VCaP (cell line): ENCODE data around the gene HK2.
"Not testable (repeated sequence)": the region's sequence is repeated elsewhere in the genome, so short reads cannot be mapped to it uniquely, and the experiment has no call there.

Experiments
- H3K27ac ChIP-seq: fragments of 450-650 bp; 2 replicates; pipeline ENCODE4 v1.5.1; 2017
- TF ChIP-seq, protein P1 (sequence below): fragments of 450-650 bp; conservative IDR thresholded peaks from 2 replicates; pipeline ENCODE4 v1.5.1; 2017; ENCODE audit warnings: mild to moderate bottlenecking, moderate library complexity

The HK2 gene

DNA sequence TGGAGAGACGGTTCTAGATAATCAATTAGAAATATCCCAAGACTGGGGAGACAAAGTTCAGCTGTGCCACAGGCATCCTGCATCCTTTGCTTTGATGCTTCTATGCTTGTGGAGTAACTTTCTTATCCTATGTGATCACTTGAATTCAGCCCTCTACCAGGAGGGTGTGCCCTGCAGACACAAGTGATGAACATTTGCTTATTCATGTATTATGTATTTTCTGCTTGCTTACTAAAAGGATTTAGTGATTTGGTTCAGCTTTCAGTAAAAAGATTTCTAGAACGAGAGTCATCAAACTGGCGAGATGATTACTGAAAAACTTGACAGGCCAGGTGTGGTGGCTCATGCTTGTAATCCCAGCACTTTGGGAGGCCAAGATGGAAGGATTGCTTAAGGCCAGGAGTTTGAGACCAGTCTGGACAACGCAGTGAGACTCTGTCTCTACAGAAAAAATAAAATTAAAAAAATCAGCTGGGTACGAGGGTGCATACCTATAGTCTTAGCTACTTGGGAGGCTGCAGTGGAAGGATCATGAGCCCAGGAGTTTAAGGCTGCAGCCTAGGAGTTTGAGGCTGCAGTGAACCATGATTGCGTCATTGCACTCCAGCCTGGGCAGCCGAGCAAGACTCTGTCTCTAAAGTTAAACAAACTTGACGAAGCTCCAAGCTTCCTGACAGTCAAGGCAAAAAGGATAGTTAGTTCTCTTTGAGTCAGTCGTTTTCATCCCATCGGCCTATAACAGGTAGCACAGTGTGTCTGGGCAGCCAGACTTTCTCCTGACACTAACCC lies 13.3 kb downstream of the HK2 start:
- peak overlapping the region; percentile 96 for H3K27ac ChIP-seq
- TF ChIP-seq, protein P1, sequence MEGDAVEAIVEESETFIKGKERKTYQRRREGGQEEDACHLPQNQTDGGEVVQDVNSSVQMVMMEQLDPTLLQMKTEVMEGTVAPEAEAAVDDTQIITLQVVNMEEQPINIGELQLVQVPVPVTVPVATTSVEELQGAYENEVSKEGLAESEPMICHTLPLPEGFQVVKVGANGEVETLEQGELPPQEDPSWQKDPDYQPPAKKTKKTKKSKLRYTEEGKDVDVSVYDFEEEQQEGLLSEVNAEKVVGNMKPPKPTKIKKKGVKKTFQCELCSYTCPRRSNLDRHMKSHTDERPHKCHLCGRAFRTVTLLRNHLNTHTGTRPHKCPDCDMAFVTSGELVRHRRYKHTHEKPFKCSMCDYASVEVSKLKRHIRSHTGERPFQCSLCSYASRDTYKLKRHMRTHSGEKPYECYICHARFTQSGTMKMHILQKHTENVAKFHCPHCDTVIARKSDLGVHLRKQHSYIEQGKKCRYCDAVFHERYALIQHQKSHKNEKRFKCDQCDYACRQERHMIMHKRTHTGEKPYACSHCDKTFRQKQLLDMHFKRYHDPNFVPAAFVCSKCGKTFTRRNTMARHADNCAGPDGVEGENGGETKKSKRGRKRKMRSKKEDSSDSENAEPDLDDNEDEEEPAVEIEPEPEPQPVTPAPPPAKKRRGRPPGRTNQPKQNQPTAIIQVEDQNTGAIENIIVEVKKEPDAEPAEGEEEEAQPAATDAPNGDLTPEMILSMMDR, result no peak

DNA sequence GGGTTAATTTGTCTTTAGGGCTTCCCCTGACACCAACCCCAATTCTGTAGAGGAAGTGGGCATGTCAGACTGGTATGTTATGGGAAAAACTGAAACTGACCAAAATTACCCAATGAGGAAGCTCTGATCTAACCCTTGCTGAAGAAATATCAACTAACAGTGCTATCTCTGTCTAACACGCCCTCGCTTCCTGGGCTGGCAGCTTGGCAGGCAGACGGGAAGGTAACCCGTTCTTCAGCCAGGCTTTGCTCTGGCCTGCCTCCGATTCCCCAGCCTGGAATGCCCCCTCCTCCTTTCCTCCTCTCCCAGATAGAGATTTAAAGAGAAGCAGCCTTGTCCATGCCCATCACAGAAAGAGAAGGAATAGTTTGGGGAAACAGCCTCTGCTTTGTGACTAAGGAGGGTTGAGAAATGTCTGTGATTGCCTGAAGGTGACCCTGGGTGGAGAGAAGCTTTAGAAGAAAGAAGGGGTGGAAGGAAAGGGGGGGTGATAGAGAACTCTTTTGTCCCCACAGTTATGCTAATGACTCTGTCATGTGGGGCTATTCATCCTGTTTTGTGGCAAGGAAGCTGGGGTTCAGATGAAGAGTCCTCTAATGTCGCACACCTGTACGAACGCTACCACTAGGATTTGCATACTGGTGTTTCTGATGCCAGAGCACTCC lies 15.4 kb downstream of the HK2 start:
- TF ChIP-seq, protein P1, result no peak
- H3K27ac ChIP-seq, result no peak overlapping the region

DNA sequence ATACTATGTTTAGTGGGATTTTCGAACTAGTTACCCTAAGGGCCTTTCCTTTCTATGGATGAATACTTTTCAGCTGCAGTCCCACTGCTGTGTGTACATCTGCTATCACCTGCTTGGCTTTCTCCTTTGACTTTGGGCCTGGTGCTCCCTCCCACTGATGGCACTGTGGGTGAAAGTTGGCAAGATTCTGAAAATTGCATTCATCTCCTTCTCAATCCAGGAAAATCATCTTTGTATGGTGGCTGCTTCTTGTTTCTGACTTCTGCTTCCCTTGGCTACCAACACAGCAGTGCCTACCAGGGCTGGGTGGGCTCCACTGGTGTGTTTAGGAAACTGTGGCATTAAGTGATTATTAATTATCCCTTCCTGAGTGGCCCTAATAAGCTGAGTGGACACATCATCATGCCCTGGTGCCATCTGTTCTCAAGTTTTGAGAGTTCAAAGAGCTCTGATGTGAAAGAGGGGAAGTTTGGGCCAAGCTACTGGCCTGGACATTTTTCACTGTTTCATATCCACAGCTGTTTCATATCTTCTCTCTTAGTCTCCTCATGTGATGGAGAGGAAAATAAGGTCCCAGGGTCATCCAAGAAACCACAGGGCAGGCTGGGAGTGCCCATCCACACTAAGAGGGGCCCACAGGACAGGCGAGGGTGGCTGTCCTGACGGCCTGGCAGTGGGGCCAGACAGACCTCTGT lies 16.7 kb downstream of the HK2 start:
- TF ChIP-seq, protein P1, result no peak
- H3K27ac ChIP-seq, result no peak overlapping the region

DNA sequence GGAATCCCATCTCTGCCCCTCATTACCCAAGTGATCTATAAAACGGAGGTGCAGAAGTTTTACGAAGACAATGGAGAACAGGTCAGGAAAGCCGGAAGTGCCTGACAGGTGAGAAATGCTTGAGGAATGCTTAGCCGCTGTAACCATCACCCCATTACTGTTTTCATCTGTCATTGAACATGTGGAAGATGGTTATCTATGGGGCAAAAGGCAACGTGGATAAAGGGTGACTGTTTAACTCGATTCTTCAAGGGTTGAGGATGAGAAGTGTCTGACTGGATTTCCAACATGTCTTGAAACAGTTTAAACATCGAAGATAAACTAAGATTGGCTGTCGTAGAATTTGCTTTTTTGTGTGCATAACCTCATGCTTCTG lies 17.3 kb downstream of the HK2 start:
- no peak overlapping the region for H3K27ac ChIP-seq
- TF ChIP-seq, protein P1, result no peak

DNA sequence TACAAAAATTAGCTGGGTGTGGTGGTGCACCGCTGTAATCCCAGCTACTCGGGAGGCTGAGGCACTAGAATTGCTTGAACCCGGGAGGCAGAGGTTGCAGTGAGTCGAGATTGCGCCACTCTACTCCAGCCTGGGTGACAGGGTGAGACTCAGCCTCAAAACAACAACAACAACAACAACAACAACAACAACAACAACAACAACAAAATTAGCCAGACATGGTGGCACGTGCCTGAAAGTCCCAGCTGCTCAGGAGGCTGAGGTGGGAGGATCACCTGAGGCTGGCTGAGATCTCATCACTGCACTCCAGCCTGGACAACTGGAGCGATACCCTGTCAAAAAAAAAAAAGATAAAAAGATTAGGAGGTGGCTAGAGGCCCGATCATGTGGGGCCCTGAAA lies 19.4 kb downstream of the HK2 start:
- H3K27ac ChIP-seq, result not testable (repeated sequence)

DNA sequence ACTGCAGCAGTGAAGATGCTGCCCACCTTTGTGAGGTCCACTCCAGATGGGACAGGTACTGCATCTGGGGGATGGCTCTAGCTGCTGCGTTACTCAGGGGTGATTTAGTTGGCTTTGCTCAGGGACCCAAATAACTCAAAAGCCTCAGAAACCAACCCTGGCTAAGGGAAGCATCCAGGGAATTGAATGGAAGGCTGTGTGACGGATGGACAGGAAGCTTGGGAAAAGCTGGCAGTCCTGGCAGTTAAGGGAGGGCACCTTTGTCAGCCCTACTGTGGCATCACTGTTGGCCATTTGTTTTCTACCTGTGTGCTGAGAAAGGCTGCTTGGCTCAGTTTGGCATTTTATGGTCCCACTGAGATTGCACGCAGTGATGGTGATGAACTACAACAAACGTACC lies 20.5 kb downstream of the HK2 start:
- TF ChIP-seq, protein P1, result no peak
- no peak overlapping the region for H3K27ac ChIP-seq

DNA sequence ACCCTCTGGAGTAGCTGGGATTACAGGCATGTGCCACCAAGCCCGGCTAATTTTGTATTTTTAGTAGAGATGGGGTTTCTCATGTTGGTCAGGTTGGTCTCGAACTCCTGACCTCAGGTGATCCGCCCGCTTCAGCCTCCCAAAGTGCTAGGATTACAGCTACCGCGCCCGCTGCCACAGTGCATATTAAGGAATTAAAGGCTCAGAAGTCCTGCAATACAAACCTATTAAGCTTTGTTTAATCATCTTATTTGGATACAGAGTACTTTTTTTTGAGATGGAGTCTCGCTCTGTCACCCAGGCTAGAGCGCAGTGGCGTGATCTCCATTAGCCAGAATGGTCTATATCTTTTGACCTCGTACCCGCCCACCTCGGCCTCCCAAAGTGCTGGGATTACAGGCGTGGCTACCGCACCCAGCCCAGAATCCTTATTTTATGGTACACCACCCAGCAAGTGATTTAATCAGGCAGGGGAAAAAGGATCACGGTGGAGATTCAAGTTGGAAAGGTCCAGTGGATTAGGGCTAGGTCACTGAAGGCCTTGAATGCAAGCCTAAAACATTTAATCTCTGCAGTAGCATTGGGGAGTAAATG lies 21.3 kb downstream of the HK2 start:
- H3K27ac ChIP-seq, result not testable (repeated sequence)

DNA sequence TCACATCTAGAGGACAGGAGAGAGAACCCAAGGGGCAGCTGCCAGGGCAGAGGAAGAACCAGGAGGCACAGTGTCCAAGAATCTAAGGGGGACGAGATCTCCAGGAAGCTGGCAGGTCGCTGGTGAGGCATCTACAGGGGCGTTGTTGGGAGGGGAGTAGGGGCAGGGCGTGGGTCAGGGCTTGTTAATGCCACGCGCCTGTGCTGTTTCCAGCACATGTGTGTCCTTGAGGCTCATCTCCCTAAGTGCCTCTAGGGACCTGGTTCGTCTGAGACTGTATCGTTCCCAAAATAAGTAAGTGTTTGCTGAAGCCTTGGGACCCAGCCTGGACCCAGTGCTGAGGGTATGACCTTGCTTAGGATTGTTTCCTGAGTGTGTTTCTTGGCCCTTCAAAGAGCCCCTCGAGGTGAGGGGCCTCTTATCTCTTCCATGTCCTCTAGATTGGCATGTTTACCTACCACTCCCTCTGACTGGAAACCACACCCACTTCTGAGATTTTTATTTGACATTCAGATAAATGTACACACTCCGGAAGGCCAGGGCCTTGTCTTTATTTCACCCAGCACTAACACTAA lies 22.2 kb downstream of the HK2 start:
- no peak overlapping the region for H3K27ac ChIP-seq
- TF ChIP-seq, protein P1, result no peak
